Measurements from ENCODE around the gene KIAA1549.

GRCh38 chr7:138970952-138971351, 10.2 kb downstream of the KIAA1549 start:
- TF ChIP-seq CTCF (IDR thresholded peaks at IDR 0.05; ENCODE audit: low read depth, low read length) (no peak), EZH2phosphoT487 (IDR thresholded peaks at IDR 0.05; ENCODE audit: low read depth) (no peak)

Data from OCI-LY3 (cell line).